Hepatic stellate cell (primary cell): Measurements from ENCODE around the gene APRT.
"Not testable (repeated sequence)": the region's sequence is repeated elsewhere in the genome, so short reads cannot be mapped to it uniquely, and the experiment has no call there.

Experiments
- DNase-seq: peaks from one replicate; pipeline ENCODE4 v3.0.0; 2011; ENCODE audit warnings: low spot score

APRT gene

GRCh38 chr16:88842308-88842756, 30.6 kb upstream of the APRT start:
- no peak for DNase-seq

DNA sequence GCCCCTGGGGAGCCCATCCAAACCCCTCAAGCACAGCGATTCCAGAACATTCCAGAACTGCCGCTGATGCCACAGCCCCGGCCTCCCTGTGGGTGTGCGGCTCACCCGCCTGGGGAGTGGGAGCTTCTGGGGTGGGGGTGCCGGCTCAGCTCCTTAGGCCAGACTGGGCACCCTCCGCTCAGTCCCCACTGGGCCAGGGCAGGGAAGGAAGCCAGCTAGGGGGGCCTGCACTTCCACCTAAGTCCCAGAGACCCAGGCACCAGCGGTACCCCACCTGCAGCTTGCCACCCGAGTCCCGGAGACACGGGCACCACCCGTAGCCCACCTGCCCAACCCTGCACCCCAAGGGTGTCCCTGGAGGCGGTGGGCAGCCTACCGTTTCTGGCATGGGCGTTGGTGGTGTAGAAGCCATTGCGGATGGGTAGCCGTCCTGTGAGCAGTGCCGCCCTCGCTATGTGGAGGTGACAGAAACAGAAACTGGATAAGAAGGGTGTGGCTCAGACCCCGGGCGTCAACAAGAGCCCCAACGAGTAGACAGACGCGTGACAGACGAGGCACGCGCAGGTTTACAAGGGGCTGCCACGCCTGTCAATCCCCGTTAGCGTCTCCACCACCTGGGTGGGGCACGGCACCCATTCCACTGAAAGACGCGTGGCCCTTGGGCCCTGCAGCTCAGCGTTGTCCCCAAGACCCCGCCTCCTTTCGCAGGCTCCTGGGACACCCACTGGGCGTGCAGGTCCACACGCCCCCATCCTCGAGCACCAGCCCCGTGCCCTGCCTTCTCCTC, 30.0 kb upstream of the APRT start:
- DNase-seq: no peak

DNA sequence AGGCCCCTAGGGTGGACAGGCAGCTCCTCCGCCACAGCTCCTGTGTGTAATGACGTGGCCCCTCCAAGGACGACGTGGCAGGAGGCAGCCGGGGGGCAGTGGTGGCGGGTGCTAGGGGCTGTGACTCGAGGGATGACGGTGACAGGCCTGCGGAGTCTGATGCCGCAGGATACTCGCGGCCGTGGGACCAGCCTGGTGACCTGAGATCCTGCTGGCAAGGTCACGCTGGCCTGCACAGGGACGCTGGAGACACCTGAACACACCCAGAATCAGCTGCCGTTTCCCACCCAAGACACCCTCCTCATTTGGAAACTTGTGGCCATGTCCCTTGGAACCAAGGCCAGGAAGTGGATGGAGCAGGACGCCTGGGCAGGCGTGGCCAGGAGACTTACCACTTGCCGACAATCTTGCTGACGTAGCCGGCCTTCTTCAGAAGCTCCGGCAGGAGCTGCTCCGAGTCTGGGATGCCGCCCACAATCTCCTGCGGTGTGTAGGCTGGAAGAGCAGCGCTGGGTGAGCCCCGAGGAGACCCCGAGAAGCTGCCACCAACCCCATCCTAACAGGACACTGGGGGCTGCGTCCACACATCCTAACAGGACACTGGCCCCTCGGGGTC, 29.0 kb upstream of the APRT start:
- no peak for DNase-seq

DNA sequence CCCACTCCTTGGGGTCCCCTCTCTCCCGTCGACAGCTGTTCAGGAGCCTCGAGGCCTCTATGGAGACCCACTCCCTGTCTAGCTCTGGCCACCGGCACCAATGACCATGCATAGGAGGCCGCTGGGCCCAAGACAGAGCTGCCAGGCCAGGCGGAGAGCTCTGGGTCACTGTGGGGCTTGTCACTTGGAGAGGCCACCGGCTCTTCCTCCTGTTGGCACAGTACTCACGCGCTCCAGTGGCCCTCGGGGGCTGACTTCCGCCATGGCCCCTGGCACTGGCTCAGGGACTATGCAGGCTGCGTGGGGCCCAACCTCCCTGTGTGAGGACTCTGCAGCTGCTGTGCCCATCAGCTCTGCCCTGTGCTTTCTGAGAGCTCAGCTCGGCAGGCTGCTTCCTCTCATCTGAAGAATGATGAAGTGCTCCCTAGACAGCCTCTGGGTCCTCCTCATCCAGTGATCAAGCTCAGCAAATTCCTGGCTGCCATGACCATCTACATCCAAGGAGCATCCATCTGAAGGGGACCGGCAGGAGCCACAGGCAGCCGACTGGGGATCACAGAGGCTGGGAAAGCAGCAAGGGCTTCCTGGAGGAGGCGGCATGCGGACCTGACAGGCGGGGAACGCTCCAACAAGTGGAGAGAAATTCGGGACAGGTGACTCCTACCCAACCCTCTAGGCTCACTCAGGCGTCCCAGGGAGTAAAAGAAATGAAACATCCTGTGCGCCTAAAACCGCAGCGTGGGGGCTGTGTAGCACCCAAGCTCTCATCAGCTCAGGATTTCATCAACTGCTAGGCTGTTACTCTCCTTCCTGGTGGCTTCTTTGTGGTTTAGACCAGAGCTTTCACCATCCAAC, 28.2 kb upstream of the APRT start:
- no peak for DNase-seq

- no peak for DNase-seq
Observed at GRCh38 chr16:88839026-88839529, 27.4 kb upstream of the APRT start.

DNA sequence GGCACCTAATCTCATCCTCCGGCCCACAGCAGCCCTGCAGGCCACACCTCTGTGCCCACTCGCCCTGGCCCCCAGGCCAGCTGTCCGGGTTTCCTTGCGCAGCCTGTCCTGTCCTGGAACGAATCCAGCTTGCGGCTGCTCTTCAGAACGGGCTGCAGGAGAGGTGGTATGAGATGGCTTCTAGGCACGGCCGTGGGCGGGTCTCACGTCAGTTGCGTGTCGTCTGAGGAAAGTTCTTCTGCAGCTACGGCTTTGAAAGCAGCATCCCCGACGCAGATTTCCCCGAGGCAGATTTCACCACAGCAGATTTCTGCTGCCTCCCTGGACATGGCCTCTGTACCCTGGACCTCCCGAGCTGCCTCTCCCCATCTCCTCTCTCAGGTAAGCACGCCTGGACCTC, 26.8 kb upstream of the APRT start:
- no peak for DNase-seq

DNA sequence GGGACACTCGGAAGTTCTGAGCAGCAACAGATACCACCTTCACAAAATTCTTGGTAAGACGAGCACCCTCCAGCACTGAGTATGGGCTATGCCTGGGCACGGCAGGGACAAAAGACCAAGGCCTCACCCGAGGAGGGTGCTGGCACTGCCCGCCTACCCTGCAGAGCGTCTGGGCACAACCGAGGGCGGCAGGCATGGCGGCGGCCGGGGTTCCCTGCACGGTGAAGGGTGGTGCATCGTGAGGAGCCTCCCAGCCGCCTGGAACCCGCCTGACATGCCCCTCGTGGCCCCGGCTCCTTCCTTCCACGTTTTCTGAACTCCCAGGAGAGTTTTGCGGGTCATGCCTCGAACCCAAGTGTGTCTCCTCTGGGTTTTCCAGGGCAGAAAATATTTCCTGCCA, 26.1 kb upstream of the APRT start:
- DNase-seq: no peak

GRCh38 chr16:88836791-88837190, 25.1 kb upstream of the APRT start:
- DNase-seq: no peak

- DNase-seq: no peak
Observed at GRCh38 chr16:88835818-88836217, 24.1 kb upstream of the APRT start.

- DNase-seq: no peak
Observed at GRCh38 chr16:88835383-88835782, 23.7 kb upstream of the APRT start.

GRCh38 chr16:88834670-88835069, 22.9 kb upstream of the APRT start:
- DNase-seq: no peak

DNA sequence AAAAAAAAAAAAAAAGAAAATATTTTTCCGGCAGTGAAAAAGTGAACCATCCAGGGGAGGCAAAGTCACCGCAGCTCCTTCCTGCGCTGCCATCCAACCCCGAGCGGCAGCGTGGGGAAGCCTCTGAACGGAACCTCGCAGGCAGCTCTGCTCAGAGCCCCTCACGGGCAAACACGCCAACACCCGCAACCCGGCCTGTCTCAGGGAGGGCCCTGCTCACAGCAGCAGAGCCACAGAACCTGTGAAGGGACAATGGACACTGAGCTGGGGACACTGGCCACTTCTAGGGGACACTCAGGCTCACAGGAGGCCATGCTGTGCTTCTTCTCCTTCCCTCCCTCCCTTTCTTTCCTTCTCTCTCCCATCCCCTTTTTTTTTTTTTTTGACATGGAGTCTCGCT, 21.4 kb upstream of the APRT start:
- DNase-seq: no peak

DNA sequence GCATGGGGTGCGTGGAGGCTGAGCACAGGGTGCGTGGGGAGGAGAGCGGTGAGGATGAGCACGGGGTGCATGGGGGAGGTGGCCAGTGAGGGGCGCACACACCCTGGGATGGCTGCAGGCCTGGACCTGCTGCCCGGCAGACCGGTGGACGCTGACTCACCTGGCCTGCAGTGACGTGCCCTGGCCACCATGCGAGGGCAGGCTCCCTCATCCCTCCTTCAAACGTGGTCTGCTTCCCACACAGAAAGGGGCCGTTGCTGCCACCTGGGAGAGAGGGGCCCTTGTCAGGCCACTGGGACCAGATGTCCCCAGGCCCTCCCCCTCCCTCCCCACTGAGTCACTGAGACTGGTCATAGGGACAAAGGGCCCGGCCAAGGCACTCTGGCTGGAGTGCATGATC, 20.1 kb upstream of the APRT start:
- DNase-seq: no peak

- DNase-seq: no peak
Observed at GRCh38 chr16:88830783-88831182, 19.1 kb upstream of the APRT start.

DNA sequence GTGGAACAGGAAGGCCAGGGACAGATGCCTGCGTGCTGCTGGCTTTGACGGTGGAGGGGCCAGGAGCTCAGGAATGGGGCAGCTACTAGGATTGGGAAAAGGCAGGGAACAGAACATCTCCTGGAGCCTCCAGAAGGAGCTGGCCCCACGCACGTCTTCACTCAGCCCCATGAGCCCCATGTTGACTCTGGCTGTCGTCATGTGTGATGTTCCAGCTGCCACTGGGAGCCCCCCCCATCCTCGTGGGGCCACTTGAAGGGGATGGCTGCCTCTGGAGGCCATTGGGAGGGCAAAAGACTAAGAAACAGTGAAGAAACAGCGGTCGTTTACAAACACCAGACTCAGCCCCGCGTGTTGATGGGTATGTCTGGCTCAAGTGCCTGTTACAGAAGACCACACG, 18.5 kb upstream of the APRT start:
- DNase-seq: no peak

- DNase-seq: no peak
Observed at GRCh38 chr16:88828711-88829110, 17.0 kb upstream of the APRT start.

GRCh38 chr16:88827727-88828126, 16.0 kb upstream of the APRT start:
- DNase-seq: no peak

DNA sequence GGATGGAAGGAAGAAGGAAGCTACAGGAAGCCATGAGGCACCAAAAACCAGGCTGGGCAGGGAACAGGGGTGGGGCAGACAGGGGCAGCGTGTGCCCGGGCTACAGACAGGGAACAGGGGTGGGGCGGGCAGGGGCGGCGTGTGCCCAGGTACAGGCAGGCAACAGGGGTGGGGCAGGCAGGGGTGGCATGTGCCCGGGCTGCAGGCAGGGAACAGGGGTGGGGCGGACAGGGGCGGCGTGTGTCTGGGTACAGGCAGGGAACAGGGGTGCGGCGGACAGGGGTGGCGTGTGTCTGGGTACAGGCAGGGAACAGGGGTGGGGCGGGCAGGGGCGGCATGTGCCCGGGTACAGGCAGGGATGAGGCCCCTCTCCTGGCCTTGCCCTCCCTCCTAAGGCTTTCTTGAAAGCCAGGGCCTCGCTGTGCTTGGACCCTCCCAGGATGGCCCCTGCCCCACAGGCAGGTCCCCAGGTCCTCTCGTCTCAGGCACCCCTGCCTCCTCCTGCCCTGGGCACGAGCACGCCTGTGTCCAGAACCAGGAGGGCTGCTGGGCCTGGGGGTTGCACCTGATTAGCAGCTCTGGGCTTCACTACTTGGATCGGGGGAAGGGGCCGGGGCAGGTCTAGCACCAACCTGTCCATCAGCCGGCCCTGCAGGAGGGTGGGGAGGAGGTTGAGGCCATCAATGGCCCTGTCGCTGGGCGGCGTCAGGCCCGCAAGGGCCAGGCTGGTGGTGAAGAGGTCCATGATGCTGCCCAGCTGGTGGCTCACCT, 14.5 kb upstream of the APRT start:
- DNase-seq: no peak

- DNase-seq: no peak
Observed at GRCh38 chr16:88825146-88825545, 13.4 kb upstream of the APRT start.

- DNase-seq: no peak
Observed at GRCh38 chr16:88824256-88825077, 12.7 kb upstream of the APRT start.

- DNase-seq: not testable (repeated sequence)
Observed at GRCh38 chr16:88823646-88824045, 11.9 kb upstream of the APRT start.
